Vagina (tissue), 2 donors: ENCODE data around the gene HHLA2. TPM values are rescaled to one million over a fixed set of nuclear protein-coding genes. Genes with fewer than 3 reads are reported as not detected.

ENCODE experiments used
- DNase-seq, 2 donors: peaks; one replicate each; pipeline ENCODE4 v3.0.0-alpha.2; 2017; ENCODE audit errors: extremely low spot score in 2 of 2
- H3K27ac ChIP-seq: fragments of 200-600 bp; sonication (generic); one replicate; pipeline ENCODE4 v1.5.1; 2019
- H3K27me3 ChIP-seq: fragments of 200-600 bp; sonication (generic); one replicate; pipeline ENCODE4 v1.5.1; 2019
- H3K36me3 ChIP-seq, 2 donors: fragments of 200-600 bp; sonication (generic); one replicate each; pipeline ENCODE4 v1.5.1; 2017 to 2019
- H3K4me1 ChIP-seq: fragments of 200-600 bp; sonication (generic); one replicate; pipeline ENCODE4 v1.5.1; 2019
- H3K4me3 ChIP-seq, 2 donors: fragments of 200-600 bp; sonication (generic); 1 replicate in 1 of 2; 2 replicates in 1 of 2; pipeline ENCODE4 v1.5.1; 2016 to 2019
- H3K9me3 ChIP-seq: fragments of 200-600 bp; sonication (generic); one replicate; pipeline ENCODE4 v1.5.1; 2019
- POLR2A ChIP-seq, 2 donors: fragments of 450-650 bp; IDR thresholded peaks; one replicate each; pipeline ENCODE4 v1.6.1; 2017; ENCODE audit warnings: antibody characterized with exemption in 2 of 2, mild to moderate bottlenecking in 2 of 2, moderate library complexity in 2 of 2
- POLR2AphosphoS5 ChIP-seq, 2 donors: sonication (generic); formaldehyde crosslinking; IDR thresholded peaks; one replicate each; pipeline ENCODE4 v1.9.0; 2017; ENCODE audit warnings: antibody characterized with exemption in 2 of 2, mild to moderate bottlenecking in 2 of 2, low read depth in 1 of 2; ENCODE audit not compliant: insufficient read depth in 1 of 2
- intact Hi-C: fragments of 100-400 bp; cut with DNase I; formaldehyde crosslinking; loops from one replicate; pipeline ENCODE4 v1.15.1; 2023
- total RNA-seq: library from RNA; depleted of rRNA; stranded (reverse); fragments of >200 nt; gene quantifications from one replicate; pipeline ENCODE4 v1.2.3, GENCODE V29; 2016
- TF ChIP-seq, protein P1 (sequence below), 3 experiments: fragments of 450-650 bp in 2 of 3; fragments of 200-600 bp in 1 of 3; sonication (generic) in 1 of 3; IDR thresholded peaks; one replicate each; pipeline ENCODE4 v1.5.1; 2017 to 2019; ENCODE audit warnings: antibody characterized with exemption in 3 of 3, mild to moderate bottlenecking in 2 of 3, moderate library complexity in 2 of 3

HHLA2 gene
- total RNA-seq, 1 donor from 2014 or later = not detected

DNA sequence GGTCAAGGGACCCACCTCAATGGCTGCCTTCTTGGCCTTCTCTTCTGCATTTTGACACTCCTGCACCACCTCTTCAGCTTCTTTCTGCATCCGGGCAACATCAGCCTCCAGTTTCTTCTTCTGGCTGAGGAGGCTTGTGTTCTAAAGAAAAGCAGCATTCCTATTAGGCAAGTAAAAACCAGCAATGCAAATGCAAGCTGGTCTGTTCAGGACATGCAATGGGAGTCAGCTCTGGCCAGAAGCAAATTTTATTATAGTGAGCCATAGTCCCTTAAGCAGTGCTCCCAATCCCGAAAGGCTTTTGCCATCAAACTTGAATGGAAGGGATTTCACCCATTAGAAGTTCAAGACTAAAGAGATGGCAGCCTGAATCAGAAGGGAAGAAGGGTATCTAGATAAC, 97.7 kb downstream of the HHLA2 start:
- H3K4me3 ChIP-seq = no peak overlapping the region
- DNase-seq = no peak
- H3K27me3 ChIP-seq = no peaks in the 10 kb centered on the region
- no peaks in the 10 kb centered on the region for H3K9me3 ChIP-seq
- H3K36me3 ChIP-seq = no peaks in the 10 kb centered on the region
- H3K4me1 ChIP-seq = peaks cover 23% of the 10 kb centered on the region
- intact Hi-C loops = no loop called here
- H3K27ac ChIP-seq = no peak overlapping the region
- no peak for TF ChIP-seq POLR2AphosphoS5 (IDR thresholded peaks at IDR 0.05; ENCODE audit: insufficient read depth in 1 of 2, low read depth in 1 of 2)
- TF ChIP-seq, protein P1, sequence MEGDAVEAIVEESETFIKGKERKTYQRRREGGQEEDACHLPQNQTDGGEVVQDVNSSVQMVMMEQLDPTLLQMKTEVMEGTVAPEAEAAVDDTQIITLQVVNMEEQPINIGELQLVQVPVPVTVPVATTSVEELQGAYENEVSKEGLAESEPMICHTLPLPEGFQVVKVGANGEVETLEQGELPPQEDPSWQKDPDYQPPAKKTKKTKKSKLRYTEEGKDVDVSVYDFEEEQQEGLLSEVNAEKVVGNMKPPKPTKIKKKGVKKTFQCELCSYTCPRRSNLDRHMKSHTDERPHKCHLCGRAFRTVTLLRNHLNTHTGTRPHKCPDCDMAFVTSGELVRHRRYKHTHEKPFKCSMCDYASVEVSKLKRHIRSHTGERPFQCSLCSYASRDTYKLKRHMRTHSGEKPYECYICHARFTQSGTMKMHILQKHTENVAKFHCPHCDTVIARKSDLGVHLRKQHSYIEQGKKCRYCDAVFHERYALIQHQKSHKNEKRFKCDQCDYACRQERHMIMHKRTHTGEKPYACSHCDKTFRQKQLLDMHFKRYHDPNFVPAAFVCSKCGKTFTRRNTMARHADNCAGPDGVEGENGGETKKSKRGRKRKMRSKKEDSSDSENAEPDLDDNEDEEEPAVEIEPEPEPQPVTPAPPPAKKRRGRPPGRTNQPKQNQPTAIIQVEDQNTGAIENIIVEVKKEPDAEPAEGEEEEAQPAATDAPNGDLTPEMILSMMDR (IDR thresholded peaks at IDR 0.05) = no peak
- no peak for TF ChIP-seq POLR2A (IDR thresholded peaks at IDR 0.05)

DNA sequence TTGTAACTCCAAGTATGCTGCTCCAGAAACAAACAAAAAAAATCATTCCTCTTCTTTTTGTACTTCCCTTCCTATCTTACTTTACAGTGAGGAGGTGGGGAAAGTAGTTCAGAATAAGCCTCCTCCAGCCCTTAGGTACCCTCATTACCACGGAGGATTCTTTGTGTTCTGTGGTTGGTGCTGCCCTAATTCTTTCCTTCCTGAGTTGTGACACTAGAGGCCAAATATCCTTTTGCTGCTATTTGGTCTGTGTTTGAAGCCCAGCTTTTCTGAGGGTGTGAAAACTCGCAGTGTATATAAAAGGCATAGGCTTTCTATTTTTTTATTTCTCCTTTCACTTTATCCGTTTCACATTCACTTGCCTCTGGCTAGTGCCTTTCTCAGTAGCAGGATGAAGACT, 98.2 kb downstream of the HHLA2 start:
- no peak for DNase-seq
- Histone ChIP-seq H3K36me3 (no peaks in the 10 kb centered on the region), H3K27me3 (no peaks in the 10 kb centered on the region), H3K27ac (no peak overlapping the region), H3K9me3 (no peaks in the 10 kb centered on the region), H3K4me1 (peaks cover 23% of the 10 kb centered on the region), H3K4me3 (no peak overlapping the region)
- TF ChIP-seq, protein P1 (IDR thresholded peaks at IDR 0.05) = no peak
- TF ChIP-seq POLR2A (IDR thresholded peaks at IDR 0.05) (no peak), POLR2AphosphoS5 (IDR thresholded peaks at IDR 0.05; ENCODE audit: insufficient read depth in 1 of 2, low read depth in 1 of 2) (no peak)
- intact Hi-C loops = no loop called here

DNA sequence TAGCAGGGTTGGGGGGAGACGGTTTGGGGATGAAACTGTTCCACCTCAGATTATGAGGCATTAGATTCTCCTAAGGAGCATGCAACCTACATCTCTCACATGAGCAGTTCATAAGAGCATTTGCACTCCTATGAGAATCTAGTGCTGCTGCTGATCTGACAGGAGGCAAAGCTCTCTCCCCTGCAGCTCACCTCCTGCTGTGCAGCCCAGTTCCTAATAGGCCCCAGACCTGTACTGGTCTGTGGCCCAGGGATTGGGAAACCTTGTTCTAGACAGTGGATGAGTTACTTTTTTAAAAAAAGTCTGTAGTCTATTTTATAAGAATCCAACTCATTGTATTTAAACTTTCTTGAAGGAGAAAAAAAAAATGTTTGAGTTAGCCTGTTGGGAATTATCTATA, 100.0 kb downstream of the HHLA2 start:
- TF ChIP-seq POLR2AphosphoS5 (IDR thresholded peaks at IDR 0.05; ENCODE audit: insufficient read depth in 1 of 2, low read depth in 1 of 2) (no peak), POLR2A (IDR thresholded peaks at IDR 0.05) (no peak)
- TF ChIP-seq, protein P1 (IDR thresholded peaks at IDR 0.05) = no peak
- H3K4me3 ChIP-seq = no peak overlapping the region
- intact Hi-C loops = no loop called here

DNA sequence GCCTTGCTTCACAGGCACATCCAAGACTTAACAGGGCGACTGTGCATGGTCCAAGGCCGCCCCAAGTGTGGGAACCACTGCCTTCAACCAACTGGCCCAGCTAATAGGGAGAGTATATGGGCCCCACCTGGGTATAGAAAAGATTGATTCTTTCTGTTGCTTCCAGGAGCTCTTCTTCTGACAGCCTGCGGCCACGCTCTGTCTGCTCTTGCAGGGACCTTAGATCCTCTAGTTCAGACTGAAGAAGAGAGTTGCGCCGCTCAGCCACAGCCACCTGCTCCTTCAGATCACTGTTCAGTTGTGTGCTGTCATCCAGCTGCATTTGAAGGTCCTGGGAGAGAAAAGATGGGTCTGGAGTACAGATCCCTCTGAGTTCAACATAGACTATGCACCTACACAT, 102.2 kb downstream of the HHLA2 start:
- no peak for DNase-seq
- Histone ChIP-seq H3K36me3 (no peaks in the 10 kb centered on the region), H3K9me3 (no peaks in the 10 kb centered on the region), H3K4me1 (peaks cover 7% of the 10 kb centered on the region), H3K27ac (no peak overlapping the region), H3K4me3 (no peak overlapping the region), H3K27me3 (no peaks in the 10 kb centered on the region)
- TF ChIP-seq, protein P1 (IDR thresholded peaks at IDR 0.05) = no peak
- no peak for TF ChIP-seq POLR2A (IDR thresholded peaks at IDR 0.05)
- TF ChIP-seq POLR2AphosphoS5 (IDR thresholded peaks at IDR 0.05; ENCODE audit: insufficient read depth in 1 of 2, low read depth in 1 of 2) = no peak
- intact Hi-C loops = no loop called here

More for the DNA sequence above, 100.0 kb downstream of the HHLA2 start:
- no peaks in the 10 kb centered on the region for H3K27me3 ChIP-seq
- H3K9me3 ChIP-seq = no peaks in the 10 kb centered on the region
- H3K36me3 ChIP-seq = no peaks in the 10 kb centered on the region
- peaks cover 20% of the 10 kb centered on the region for H3K4me1 ChIP-seq
- DNase-seq = no peak
- H3K27ac ChIP-seq = no peak overlapping the region

DNA sequence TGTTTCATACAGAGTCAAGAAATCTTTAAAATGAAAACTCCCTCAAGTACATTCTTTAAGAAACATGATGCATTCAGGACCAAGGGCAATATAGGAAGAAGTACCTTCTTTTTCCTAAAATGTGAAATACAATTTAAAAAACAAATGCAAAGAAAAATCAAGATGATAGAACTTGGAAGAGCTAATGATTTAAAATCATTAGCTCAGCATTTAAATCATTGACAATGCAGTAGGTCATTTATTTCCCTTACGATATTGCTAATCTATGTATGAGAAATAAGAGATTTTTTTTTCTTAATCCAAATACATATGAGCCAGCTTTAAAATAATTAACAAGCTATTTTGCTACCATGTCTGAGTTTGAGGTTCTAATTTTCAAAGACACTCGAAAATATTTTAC, 105.5 kb downstream of the HHLA2 start:
- no peak overlapping the region for H3K4me3 ChIP-seq

More for the DNA sequence above, 105.5 kb downstream of the HHLA2 start:
- TF ChIP-seq, protein P1 (IDR thresholded peaks at IDR 0.05) = no peak
- TF ChIP-seq POLR2A (IDR thresholded peaks at IDR 0.05) = no peak
- TF ChIP-seq POLR2AphosphoS5 (IDR thresholded peaks at IDR 0.05; ENCODE audit: insufficient read depth in 1 of 2, low read depth in 1 of 2) = no peak
- Histone ChIP-seq H3K9me3 (no peaks in the 10 kb centered on the region), H3K27ac (no peak overlapping the region), H3K27me3 (no peaks in the 10 kb centered on the region), H3K4me1 (no peaks in the 10 kb centered on the region), H3K36me3 (no peaks in the 10 kb centered on the region)
- DNase-seq = no peak
- intact Hi-C loops = no loop called here
